BE2C (cell line): ENCODE data around the gene IQSEC3.
"Not testable (repeated sequence)": the region's sequence is repeated elsewhere in the genome, so short reads cannot be mapped to it uniquely, and the experiment has no call there.

Experiments used
- DNase-seq: peaks from one replicate; pipeline ENCODE4 v3.0.0-alpha.2; 2020
- H3K27me3 ChIP-seq: fragments of 250-450 bp; sonication (Bioruptor Pico); 2 replicates; pipeline ENCODE4 v1.5.1; 2020; ENCODE audit warnings: mild to moderate bottlenecking
- H3K36me3 ChIP-seq: fragments of 250-450 bp; sonication (Bioruptor Pico); 2 replicates; pipeline ENCODE4 v1.5.1; 2020; ENCODE audit warnings: mild to moderate bottlenecking
- H3K4me1 ChIP-seq: fragments of 250-450 bp; sonication (Bioruptor Pico); 2 replicates; pipeline ENCODE4 v1.5.1; 2020
- H3K4me3 ChIP-seq: 2 replicates; pipeline ENCODE4 v1.5.1; 2011; ENCODE audit warnings: low read depth, low read length
- H3K9me3 ChIP-seq: fragments of 250-450 bp; sonication (Bioruptor Pico); 2 replicates; pipeline ENCODE4 v1.5.1; 2020
- CTCF ChIP-seq: IDR thresholded peaks from 2 replicates; pipeline ENCODE4 v1.5.1; 2012; ENCODE audit warnings: mild to moderate bottlenecking, low read depth, low read length

IQSEC3 gene

GRCh38 chr12:130519-130918 is 64.0 kb downstream of the IQSEC3 start:
- TF ChIP-seq CTCF, result no peak
- H3K4me1 ChIP-seq, result no peaks in the 10 kb centered on the region
- H3K27me3 ChIP-seq, result no peaks in the 10 kb centered on the region
- no peak overlapping the region for H3K4me3 ChIP-seq
- H3K36me3 ChIP-seq, result no peaks in the 10 kb centered on the region
- no peaks in the 10 kb centered on the region for H3K9me3 ChIP-seq
- no peak for DNase-seq

- H3K27me3 ChIP-seq, result no peaks in the 10 kb centered on the region
- no peak for TF ChIP-seq CTCF
- no peaks in the 10 kb centered on the region for H3K4me1 ChIP-seq
- H3K4me3 ChIP-seq, result no peak overlapping the region
- H3K36me3 ChIP-seq, result no peaks in the 10 kb centered on the region
- no peak for DNase-seq
- no peaks in the 10 kb centered on the region for H3K9me3 ChIP-seq
Measured at GRCh38 chr12:131008-131407, 64.4 kb downstream of the IQSEC3 start.

- H3K4me3 ChIP-seq, result no peak overlapping the region
- DNase-seq, result no peak
Measured at GRCh38 chr12:131732-132495, 65.3 kb downstream of the IQSEC3 start.

GRCh38 chr12:133616-134232 is 67.2 kb downstream of the IQSEC3 start:
- H3K4me1 ChIP-seq, H3K36me3 ChIP-seq, H3K9me3 ChIP-seq, H3K4me3 ChIP-seq, DNase-seq, H3K27me3 ChIP-seq: not testable (repeated sequence)

More at GRCh38 chr12:131732-132495, 65.3 kb downstream of the IQSEC3 start:
- Histone ChIP-seq H3K9me3 (no peaks in the 10 kb centered on the region), H3K4me1 (no peaks in the 10 kb centered on the region), H3K27me3 (no peaks in the 10 kb centered on the region), H3K36me3 (no peaks in the 10 kb centered on the region)
- no peak for TF ChIP-seq CTCF

- H3K9me3 ChIP-seq, result no peaks in the 10 kb centered on the region
- H3K27me3 ChIP-seq, result no peaks in the 10 kb centered on the region
- H3K36me3 ChIP-seq, result no peaks in the 10 kb centered on the region
- no peak for TF ChIP-seq CTCF
- no peaks in the 10 kb centered on the region for H3K4me1 ChIP-seq
- H3K4me3 ChIP-seq, result no peak overlapping the region
- no peak for DNase-seq
Measured at GRCh38 chr12:135138-135537, 68.6 kb downstream of the IQSEC3 start.

GRCh38 chr12:138171-138897 is 71.8 kb downstream of the IQSEC3 start:
- no peaks in the 10 kb centered on the region for H3K9me3 ChIP-seq
- TF ChIP-seq CTCF, result no peak
- H3K36me3 ChIP-seq, result no peaks in the 10 kb centered on the region
- H3K4me3 ChIP-seq, result no peak overlapping the region
- H3K4me1 ChIP-seq, result no peaks in the 10 kb centered on the region
- DNase-seq, result no peak
- H3K27me3 ChIP-seq, result no peaks in the 10 kb centered on the region
